GM18861 (cell line): ENCODE data around the gene PLCL2.

Experiments used
- ATAC-seq: cut with Tn5 transposase; IDR thresholded peaks from one replicate; pipeline ENCODE4 v1.9.1; 2021; ENCODE audit not compliant: unreplicated experiment

PLCL2 gene

DNA sequence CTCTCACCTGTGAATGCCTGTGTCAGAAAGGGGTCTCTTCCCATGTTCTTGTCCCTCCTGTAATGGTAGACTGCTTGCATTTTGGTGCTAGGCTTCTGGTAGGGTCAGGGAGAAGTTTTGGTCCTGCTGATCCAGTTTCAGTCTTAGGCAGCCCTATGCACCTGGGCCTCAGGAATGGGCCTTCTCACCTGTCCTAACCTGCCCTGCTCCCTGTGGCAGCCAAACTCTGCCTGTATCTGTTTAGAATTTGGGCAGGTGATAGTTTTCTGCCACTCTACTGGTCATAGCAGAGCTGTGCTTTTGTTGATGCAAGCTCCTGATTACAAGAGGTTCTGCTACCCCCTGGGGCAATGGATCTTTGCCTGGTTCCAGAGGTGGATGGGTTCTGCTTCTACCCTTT lies 118.7 kb downstream of the PLCL2 start:
- no peak for ATAC-seq

DNA sequence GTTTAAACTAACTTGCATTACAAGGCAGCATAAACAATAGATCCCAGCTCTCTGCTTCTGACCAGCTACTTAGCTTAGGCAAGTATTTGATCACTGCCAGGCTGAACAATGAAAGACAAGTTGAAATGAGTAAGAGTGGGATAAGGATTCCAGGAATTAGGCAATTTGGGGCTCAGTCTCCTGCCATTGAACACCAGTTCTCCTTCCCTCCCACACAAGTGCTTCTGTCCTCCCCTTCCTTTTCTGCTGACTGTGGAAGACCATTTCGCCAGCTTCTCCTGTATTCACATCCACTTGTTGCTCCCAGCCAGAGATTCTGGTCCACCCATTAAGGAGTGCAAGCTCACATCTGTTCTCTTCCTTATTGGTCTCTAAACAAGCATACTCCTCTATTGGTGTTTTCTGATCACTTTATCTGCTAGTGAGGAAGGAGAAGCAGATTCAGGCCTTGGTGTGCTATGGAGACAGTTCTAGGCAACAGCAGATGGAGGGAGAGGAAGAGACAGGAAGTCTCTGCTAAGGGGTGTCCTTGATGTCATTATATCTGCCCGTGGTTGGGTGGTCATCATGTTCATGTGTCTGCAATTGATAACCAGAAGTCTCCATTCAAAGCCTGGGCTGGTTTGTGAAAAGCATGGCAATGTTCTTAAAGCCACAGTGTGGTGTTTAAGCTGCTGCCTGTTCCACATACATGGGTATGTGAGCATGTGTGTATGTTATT lies 121.5 kb downstream of the PLCL2 start:
- no peak for ATAC-seq

- ATAC-seq, result no peak
Observed at GRCh38 chr3:17007284-17007683, 122.5 kb downstream of the PLCL2 start.

DNA sequence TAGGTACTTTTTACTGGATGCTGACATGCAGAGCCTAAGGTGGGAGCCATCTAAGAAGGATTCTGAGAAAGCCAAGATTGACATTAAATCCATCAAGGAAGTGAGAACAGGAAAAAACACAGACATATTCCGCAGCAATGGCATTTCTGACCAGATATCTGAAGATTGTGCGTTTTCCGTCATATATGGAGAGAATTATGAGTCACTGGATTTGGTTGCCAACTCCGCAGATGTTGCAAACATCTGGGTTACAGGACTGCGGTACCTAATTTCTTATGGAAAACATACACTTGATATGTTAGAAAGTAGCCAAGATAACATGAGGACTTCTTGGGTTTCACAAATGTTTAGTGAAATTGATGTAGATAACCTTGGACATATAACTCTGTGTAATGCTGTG lies 125.1 kb downstream of the PLCL2 start:
- ATAC-seq, result no peak

- ATAC-seq, result no peak
Observed at GRCh38 chr3:17011728-17012338, 127.1 kb downstream of the PLCL2 start.

- no peak for ATAC-seq
Observed at GRCh38 chr3:17013050-17013449, 128.3 kb downstream of the PLCL2 start.

DNA sequence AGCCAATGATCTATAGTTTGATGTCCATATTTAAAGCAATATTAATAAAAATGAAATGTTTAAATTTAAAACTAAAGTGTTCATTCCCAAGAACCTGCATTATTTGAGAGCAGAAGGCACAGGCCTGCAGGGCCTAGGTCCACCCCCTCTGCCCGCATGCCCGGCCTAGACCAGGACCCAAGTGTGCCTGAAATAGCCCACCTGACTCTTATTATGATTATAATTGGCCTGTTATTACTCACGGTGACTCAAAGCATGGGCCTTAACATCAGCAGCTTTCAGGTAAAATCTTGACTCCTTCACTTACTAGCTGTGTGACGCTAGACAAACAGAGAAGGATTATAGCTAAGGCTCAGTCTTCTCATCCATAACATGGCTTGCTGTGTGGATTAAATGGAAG lies 128.8 kb downstream of the PLCL2 start:
- ATAC-seq, result no peak

- no peak for ATAC-seq
Observed at GRCh38 chr3:17014284-17014683, 129.5 kb downstream of the PLCL2 start.

DNA sequence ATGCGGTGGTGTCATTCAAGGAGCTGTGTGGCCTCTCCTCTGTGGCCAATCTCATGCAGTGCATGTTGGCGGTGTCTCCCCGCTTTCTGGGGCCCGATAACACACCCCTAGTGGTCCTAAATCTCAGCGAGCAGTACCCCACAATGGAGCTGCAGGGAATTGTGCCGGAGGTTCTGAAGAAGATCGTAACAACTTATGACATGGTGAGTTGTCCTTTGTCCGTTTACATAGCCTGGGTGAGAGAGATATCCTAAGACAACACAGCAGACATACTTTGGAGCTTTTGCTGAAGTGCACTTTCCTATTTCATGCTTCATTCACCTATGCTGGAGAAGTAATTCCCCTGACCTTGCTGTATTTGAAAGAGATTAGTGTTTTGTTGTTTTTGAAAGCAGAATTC lies 130.0 kb downstream of the PLCL2 start:
- no peak for ATAC-seq

- no peak for ATAC-seq
Observed at GRCh38 chr3:17021614-17022013, 136.9 kb downstream of the PLCL2 start.

DNA sequence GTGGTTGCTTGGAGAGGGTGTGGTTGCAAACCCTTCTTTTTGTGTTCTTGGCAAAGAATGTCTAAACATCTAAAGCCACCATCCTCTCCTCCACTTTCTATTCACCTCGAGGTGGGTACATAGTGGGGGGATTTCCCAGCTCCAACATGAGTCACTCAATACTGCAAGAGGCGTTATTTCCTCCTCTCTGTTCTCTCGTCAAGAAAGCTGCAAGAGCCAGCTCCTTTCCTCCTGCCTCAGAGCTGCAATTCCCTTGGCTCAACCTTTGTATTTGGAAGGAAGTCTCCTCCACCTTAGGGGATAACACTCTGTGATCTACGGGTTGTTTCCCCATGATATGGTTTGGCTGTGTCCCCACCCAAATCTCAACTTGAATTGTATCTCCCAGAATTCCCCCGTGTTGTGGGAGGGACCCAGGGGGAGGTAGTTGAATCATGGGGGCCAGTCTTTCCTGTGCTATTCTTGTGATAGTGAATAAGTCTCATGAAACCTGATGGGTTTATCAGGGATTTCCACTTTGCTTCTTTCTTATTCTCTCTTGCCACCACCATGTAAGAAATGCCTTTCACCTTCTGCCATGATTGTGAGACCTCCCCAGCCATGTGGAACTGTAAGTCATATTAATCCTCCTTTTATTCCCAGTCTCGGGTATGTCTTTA lies 138.4 kb downstream of the PLCL2 start:
- peak; percentile 92 for ATAC-seq

GRCh38 chr3:17025594-17026139 lies 140.9 kb downstream of the PLCL2 start:
- no peak for ATAC-seq

- no peak for ATAC-seq
Observed at GRCh38 chr3:17027318-17027717, 142.6 kb downstream of the PLCL2 start.

- ATAC-seq, result no peak
Observed at GRCh38 chr3:17028363-17028762, 143.6 kb downstream of the PLCL2 start.

GRCh38 chr3:17030438-17030837 lies 145.7 kb downstream of the PLCL2 start:
- ATAC-seq, result no peak

- ATAC-seq, result no peak
Observed at GRCh38 chr3:17030956-17031652, 146.3 kb downstream of the PLCL2 start.

DNA sequence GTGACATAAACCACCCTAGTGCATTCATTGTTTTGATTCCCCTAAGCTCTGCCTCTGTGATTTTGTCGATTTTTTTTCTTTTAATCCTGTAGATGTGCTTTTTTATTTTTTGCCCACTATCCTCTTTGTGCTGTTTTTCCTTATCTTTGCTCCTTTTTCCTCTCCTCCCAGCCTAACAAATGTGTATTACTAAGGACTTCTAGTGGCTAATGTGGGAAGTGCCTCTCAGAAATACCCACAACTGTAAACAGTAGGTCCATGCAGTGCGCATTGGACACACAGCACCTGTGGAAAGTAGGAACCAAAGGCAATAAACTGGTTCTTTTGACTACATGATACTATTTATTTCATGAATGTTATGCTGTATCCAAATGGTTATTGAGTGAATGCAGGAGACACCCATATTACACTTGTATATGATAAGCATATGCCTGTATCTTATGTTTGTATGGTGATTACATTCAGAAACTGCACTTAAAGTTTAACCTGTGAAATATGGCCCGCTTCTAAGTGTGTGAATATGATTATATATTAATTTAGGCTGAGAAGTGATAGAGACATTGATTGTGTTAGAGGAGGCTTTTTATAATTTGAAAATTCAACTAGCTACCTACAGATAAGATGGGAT lies 147.8 kb downstream of the PLCL2 start:
- ATAC-seq, result no peak

- no peak for ATAC-seq
Observed at GRCh38 chr3:17033516-17034168, 148.9 kb downstream of the PLCL2 start.

GRCh38 chr3:17035033-17035432 lies 150.3 kb downstream of the PLCL2 start:
- no peak for ATAC-seq

GRCh38 chr3:17035966-17036365 lies 151.2 kb downstream of the PLCL2 start:
- ATAC-seq, result no peak
